Measurements from ENCODE around the gene USP37.

The USP37 gene

GRCh38 chr2:218402491-218402901 is 165.7 kb downstream of the USP37 start:
- DNase-seq, result no peak

DNA sequence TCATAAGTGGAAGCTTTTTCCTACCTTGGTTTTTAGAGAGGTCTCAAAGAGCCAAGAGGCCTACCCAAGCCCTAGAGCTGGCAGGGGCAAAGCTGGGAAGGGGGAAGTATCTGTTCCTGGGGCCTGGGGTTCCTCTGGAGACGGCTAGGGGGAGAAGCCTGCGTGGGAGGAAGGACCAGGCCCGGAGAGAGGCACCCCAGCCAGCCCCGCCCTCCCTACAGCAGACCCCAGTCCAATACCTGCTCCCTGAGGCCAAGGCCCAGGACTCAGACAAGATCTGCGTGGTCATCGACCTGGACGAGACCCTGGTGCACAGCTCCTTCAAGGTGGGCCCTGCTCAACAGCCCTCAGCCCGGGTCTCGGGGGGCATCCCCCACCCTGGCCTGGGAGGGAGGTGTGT is 166.3 kb downstream of the USP37 start:
- no peak for DNase-seq

GRCh38 chr2:218400930-218401881 is 166.9 kb downstream of the USP37 start:
- DNase-seq, result no peak
